NCI-H2171 (cell line): Measurements from ENCODE around the gene ANP32A.

Source experiments
- DNase-seq: peaks from one replicate; lab custom pipeline; 2025; lab: John Stamatoyannopoulos, UW

The ANP32A gene

DNA sequence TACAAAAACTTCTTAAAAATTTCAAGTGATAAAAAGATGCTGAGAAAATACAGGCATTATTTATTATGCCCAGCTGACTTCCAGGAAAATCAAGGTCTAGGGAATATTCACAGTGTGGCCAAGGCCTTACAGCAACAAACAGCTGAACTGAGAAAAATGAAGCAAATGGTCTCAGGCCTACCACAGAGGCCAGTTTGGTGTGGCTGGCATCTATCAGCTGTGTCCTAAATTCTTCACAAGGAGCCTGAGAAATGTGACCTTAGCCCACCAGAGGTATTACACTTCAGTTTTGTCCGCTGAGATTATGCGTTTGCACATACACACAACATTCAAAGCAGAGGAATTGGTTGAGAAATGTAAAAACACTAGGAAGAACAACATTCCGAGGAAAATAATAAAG lies 77.4 kb downstream of the ANP32A start:
- no peak for DNase-seq

GRCh38 chr15:68739390-68740080 lies 81.2 kb downstream of the ANP32A start:
- DNase-seq: no peak

GRCh38 chr15:68735610-68736009 lies 85.1 kb downstream of the ANP32A start:
- no peak for DNase-seq

DNA sequence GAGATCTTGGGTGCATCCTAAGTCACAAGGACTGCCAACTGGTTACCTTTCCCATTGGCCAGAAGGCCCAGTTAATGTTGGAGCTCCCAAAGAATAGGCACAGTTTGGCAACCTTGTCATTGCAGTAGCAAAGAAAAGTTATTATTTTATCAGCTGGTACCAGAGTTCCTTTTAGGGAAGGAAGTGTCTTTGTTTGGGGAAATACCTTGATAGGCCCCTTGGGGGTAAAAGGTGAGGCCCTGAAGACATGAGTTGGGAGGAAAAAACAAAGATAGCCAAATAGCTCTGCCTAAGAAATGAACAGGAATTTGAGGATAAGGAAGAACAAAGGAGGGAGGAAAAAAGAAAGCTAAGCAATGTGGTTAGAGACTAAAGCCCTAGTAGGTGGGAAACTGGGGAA lies 85.8 kb downstream of the ANP32A start:
- DNase-seq: no peak

DNA sequence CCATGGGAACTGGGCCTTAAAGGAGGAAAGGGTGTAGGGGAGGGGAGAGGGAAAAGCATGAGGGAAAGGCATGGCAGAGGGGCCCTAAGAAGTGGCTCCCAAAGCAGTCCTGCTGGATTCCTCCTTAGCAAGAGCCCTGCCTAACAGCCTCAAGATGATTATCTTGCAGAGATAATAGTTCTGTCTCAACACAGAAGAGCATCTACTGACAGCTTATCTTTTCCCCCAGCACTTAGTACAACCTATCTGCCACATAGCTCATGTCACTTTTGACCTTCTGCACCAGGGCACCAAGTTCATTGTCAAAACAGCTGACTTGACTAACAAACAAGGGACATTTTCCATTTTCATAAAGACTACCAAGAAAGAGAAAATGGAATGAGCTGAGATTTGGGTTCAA lies 86.3 kb downstream of the ANP32A start:
- DNase-seq: no peak

DNA sequence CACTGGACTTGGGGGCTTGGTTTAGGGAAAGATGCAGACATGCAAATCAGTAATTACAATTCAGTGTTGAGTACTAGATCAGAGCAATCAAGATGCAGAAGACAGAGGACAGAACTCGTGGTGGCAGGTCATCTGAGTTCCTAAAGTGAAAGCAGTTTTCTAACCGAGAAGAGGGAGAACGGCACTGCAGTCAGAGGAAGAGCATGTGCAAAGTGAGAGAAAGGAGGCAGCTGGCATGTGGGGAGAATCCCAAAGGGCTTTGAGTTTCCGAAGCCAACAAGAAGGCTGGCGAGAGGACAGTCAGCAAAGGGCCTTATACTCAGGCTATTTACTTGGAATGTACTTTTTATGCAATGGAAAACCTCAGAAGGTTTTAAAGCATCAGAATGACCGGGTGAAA lies 87.0 kb downstream of the ANP32A start:
- no peak for DNase-seq

- DNase-seq: no peak
Observed at GRCh38 chr15:68732451-68732850, 88.2 kb downstream of the ANP32A start.

DNA sequence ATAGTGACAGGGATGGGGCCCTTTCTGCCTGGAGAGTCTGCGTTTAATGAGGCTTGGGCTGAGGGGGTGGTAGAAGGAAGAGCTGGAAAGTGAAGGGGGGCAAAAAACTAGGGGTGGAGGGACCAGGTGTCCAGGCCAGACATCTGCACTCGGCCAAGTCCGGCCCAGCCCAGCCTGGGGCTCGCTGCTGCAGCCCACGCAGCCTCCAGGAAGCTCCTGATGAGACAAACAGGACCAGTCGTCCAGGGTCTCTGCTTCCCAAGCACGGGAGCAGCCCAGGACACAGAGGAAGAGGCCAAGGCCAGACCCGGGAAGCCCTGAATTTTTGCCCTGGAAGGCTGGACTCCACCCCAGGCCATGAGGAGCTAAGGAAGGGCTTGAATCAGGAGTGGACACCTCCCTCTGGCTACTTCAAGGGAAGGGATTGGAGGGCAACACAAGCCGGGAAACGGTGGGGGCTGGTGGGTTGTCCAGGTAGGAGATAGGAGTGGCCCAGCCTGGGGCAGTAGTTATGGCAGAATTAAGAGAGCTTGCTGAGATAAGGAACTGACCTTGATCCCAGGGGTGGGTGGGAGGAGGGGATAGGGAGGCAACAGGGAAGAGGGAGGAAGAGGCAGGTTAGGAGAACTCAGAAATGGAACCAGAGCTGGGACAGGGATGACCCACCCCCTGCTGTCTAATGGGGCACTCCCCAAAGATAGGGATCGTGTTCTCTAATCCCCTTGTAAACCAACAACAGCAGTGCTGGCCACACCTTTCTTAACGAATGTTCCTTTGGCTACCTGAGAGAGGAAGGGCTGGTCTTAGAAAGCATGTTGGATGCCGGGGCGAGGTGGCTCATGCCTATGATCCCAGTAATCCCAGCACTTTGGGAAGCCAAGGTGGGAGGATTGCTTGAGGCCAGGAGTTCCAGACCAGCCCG lies 89.5 kb downstream of the ANP32A start:
- DNase-seq: no peak

DNA sequence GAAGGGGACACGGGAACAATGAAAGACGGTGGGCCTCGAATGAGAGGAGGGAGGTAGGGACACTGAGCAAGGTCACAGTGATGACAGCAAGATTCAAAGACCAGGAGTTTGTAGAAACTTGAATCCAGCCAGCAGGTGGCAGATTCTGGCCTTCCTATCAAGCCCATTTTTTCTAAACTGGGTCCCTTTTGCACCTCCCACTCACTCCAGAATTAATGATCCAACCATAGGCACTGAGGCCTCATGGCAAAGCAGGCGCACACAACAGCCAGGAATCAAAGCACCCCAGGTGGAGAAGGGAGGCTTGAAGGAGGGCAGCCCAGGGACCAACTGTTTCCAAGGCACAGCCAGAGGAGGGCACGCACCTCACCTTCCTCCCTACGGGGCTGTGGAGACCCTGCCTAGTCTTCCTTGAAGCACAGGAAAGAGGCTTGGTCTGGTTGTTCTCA lies 90.2 kb downstream of the ANP32A start:
- DNase-seq: no peak

DNA sequence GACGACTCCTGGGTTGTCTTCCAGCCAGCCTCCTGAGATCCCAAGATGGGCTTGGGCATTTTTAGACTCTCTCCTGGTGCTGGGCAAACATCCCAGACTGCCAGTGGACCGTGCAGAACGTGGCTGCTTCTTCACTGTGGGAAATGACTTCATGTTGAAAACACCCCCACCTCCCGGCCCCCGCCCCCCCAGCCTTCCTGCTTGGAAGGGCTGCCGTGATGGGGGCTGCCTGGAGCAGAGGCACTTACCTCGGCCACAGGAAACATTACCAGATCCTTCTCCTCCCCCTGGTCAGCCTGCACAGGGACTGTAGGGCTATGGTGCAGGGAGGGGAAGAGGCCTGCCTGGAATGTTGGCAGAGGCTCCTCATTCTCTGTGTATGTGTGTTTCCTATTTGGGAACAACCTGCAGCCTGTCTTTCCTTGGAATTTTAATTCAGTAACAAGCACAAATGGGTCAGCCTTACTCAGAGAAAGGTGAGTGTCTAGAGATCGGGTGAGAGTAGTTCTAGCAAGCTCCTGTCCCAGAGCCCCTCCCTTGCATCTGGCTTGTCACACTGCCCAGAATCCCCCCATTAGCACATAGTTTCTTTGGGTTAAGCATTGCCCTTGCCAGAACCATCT lies 90.8 kb downstream of the ANP32A start:
- no peak for DNase-seq
